NCI-H2029 treated with DMSO at 0.1 percent for 48 hours (cell line): ENCODE measurements around the gene CEMIP.
"Not testable (repeated sequence)": the region's sequence is repeated elsewhere in the genome, so short reads cannot be mapped to it uniquely, and the experiment has no call there.

Experiments
- DNase-seq: peaks from one replicate; lab custom pipeline; 2025; lab: John Stamatoyannopoulos, UW

The CEMIP gene

GRCh38 chr15:80758130-80758745 lies 20.9 kb upstream of the CEMIP start:
- no peak for DNase-seq

GRCh38 chr15:80760960-80761359 lies 18.2 kb upstream of the CEMIP start:
- DNase-seq: no peak

- no peak for DNase-seq
These were observed 17.4 kb upstream of the CEMIP start for GRCh38 chr15:80761754-80762153.

- not testable (repeated sequence) for DNase-seq
These were observed 15.9 kb upstream of the CEMIP start for GRCh38 chr15:80763235-80763634.

GRCh38 chr15:80764535-80764934 lies 14.6 kb upstream of the CEMIP start:
- no peak for DNase-seq

GRCh38 chr15:80766275-80766674 lies 12.9 kb upstream of the CEMIP start:
- no peak for DNase-seq

- no peak for DNase-seq
These were observed 11.0 kb upstream of the CEMIP start for GRCh38 chr15:80768158-80768557.

- no peak for DNase-seq
These were observed 9.9 kb upstream of the CEMIP start for GRCh38 chr15:80769153-80769828.

- DNase-seq: no peak
These were observed 9.1 kb upstream of the CEMIP start for GRCh38 chr15:80769829-80770705.

- DNase-seq: no peak
These were observed 6.0 kb upstream of the CEMIP start for GRCh38 chr15:80773122-80773551.

GRCh38 chr15:80773792-80774352 lies 5.3 kb upstream of the CEMIP start:
- no peak for DNase-seq

- no peak for DNase-seq
These were observed 4.7 kb upstream of the CEMIP start for GRCh38 chr15:80774486-80774885.

GRCh38 chr15:80775338-80775737 lies 3.8 kb upstream of the CEMIP start:
- DNase-seq: no peak

- peak; percentile 30 for DNase-seq
These were observed 2.6 kb upstream of the CEMIP start for GRCh38 chr15:80776420-80777045.

- no peak for DNase-seq
These were observed 2.0 kb upstream of the CEMIP start for GRCh38 chr15:80777137-80777536.

- DNase-seq: no peak
These were observed 1.1 kb upstream of the CEMIP start for GRCh38 chr15:80777826-80778620.

GRCh38 chr15:80778621-80778963 lies 578 bp upstream of the CEMIP start:
- DNase-seq: no peak

- no peak for DNase-seq
These were observed 667 bp downstream of the CEMIP start for GRCh38 chr15:80779658-80780415.

GRCh38 chr15:80780416-80781221 lies 1.4 kb downstream of the CEMIP start:
- no peak for DNase-seq

- DNase-seq: no peak
These were observed 4.1 kb downstream of the CEMIP start for GRCh38 chr15:80783260-80783659.
